ENCODE data around the gene FMO3. TPM values are rescaled to one million over a fixed set of nuclear protein-coding genes. Genes with fewer than 3 reads are reported as not detected.

FMO3 gene
- total RNA-seq, 1 donor from 2014 or later, result 1.3 TPM

DNA sequence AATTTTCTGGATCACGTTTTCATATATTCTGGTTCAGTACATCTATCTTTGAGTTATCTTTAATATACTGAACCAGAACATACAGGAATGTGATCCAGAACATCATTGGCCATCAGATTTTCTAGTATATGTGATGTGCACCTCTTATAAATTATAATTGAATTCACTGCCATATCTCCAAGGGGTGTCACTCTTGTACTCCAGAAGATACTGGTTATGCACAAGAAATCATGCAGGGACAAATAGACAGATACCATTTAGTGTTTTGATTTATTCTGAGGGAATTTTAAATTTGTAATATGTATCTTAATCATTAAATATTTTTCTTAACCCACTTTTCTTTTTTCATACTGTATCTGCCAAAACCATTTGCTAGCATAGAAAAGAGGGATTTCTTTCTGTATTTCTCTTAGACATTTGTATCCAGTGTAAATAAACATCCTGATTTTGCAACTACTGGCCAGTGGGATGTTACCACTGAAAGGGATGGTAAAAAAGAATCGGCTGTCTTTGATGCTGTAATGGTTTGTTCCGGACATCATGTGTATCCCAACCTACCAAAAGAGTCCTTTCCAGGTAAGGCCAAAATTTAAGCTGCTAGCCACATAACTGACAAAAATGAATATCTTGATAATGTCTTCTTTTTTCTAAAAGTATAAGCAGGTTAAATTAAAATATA is 16.7 kb downstream of the FMO3 start:
- Histone ChIP-seq H3K9me3 (replicated peaks) (no peaks in the 10 kb centered on the region), H3K4me3 (peak overlapping the region; percentile 35), H3K36me3 (no peaks in the 10 kb centered on the region), H3K27ac (replicated peaks) (peak overlapping the region; percentile 82), H3K4me1 (peaks cover 43% of the 10 kb centered on the region), H3K27me3 (ENCODE audit: low read depth) (no peaks in the 10 kb centered on the region)
- TF ChIP-seq, protein P1, sequence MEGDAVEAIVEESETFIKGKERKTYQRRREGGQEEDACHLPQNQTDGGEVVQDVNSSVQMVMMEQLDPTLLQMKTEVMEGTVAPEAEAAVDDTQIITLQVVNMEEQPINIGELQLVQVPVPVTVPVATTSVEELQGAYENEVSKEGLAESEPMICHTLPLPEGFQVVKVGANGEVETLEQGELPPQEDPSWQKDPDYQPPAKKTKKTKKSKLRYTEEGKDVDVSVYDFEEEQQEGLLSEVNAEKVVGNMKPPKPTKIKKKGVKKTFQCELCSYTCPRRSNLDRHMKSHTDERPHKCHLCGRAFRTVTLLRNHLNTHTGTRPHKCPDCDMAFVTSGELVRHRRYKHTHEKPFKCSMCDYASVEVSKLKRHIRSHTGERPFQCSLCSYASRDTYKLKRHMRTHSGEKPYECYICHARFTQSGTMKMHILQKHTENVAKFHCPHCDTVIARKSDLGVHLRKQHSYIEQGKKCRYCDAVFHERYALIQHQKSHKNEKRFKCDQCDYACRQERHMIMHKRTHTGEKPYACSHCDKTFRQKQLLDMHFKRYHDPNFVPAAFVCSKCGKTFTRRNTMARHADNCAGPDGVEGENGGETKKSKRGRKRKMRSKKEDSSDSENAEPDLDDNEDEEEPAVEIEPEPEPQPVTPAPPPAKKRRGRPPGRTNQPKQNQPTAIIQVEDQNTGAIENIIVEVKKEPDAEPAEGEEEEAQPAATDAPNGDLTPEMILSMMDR (IDR thresholded peaks at IDR 0.05; ENCODE audit: borderline replicate concordance), result peak; percentile 36
- no peak for DNase-seq
- intact Hi-C loops (cut with micrococcal nuclease), result no loop called here

GRCh38 chr1:171107969-171108368 is 17.3 kb downstream of the FMO3 start:
- peaks cover 46% of the 10 kb centered on the region for H3K4me1 ChIP-seq
- H3K9me3 ChIP-seq (replicated peaks), result no peaks in the 10 kb centered on the region
- intact Hi-C loops (cut with micrococcal nuclease), result no loop called here
- TF ChIP-seq, protein P1 (IDR thresholded peaks at IDR 0.05; ENCODE audit: borderline replicate concordance), result no peak
- DNase-seq, result no peak
- H3K36me3 ChIP-seq, result no peaks in the 10 kb centered on the region
- no peaks in the 10 kb centered on the region for H3K27me3 ChIP-seq (ENCODE audit: low read depth)
- peak overlapping the region; percentile 35 for H3K4me3 ChIP-seq
- H3K27ac ChIP-seq (replicated peaks), result peak overlapping the region; percentile 82

DNA sequence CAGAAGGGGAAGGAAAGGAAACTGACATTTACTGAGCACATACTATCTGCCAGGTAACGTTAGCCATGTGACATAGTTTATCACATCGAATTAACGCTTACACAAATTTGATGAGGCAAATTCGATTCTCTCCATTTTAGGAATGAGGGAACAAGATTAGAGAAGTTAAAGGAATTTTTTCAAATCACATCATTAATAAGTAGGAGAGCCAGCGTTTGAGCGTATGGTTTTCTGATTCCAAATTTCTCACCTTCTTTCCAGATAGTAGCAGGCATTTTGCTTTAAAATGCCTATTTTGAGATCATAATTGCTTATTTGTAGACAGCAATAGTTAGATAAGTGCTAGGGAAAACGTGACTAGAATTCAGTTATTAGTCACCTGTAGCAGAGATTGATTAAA is 19.3 kb downstream of the FMO3 start:
- H3K9me3 ChIP-seq (replicated peaks), result no peaks in the 10 kb centered on the region
- H3K36me3 ChIP-seq, result no peaks in the 10 kb centered on the region
- TF ChIP-seq, protein P1 (IDR thresholded peaks at IDR 0.05; ENCODE audit: borderline replicate concordance), result no peak
- H3K27ac ChIP-seq (replicated peaks), result peak overlapping the region; percentile 82
- H3K4me1 ChIP-seq, result peaks cover 46% of the 10 kb centered on the region
- DNase-seq, result no peak
- intact Hi-C loops (cut with micrococcal nuclease), result no loop called here
- no peak overlapping the region for H3K4me3 ChIP-seq
- no peaks in the 10 kb centered on the region for H3K27me3 ChIP-seq (ENCODE audit: low read depth)

GRCh38 chr1:171110621-171111326 is 20.1 kb downstream of the FMO3 start:
- intact Hi-C loops (cut with micrococcal nuclease), result no loop called here
- no peak for DNase-seq
- H3K4me3 ChIP-seq, result no peak overlapping the region
- H3K27me3 ChIP-seq (ENCODE audit: low read depth), result no peaks in the 10 kb centered on the region
- peak overlapping the region; percentile 82 for H3K27ac ChIP-seq (replicated peaks)
- TF ChIP-seq, protein P1 (IDR thresholded peaks at IDR 0.05; ENCODE audit: borderline replicate concordance), result no peak
- H3K4me1 ChIP-seq, result peaks cover 46% of the 10 kb centered on the region
- no peaks in the 10 kb centered on the region for H3K36me3 ChIP-seq
- H3K9me3 ChIP-seq (replicated peaks), result no peaks in the 10 kb centered on the region

- Histone ChIP-seq H3K27ac (replicated peaks) (peak overlapping the region; percentile 82), H3K9me3 (replicated peaks) (no peaks in the 10 kb centered on the region), H3K4me1 (peaks cover 46% of the 10 kb centered on the region), H3K4me3 (no peak overlapping the region), H3K36me3 (no peaks in the 10 kb centered on the region), H3K27me3 (ENCODE audit: low read depth) (no peaks in the 10 kb centered on the region)
- DNase-seq, result no peak
- intact Hi-C loops (cut with micrococcal nuclease), result no loop called here
- TF ChIP-seq, protein P1 (IDR thresholded peaks at IDR 0.05; ENCODE audit: borderline replicate concordance), result no peak
Observed at GRCh38 chr1:171112119-171112518, 21.4 kb downstream of the FMO3 start.
